GM23338 (cell line): ENCODE data around the gene GNG12. TPM values are rescaled to one million over a fixed set of nuclear protein-coding genes. Genes with fewer than 3 reads are reported as not detected.

Experiments
- ATAC-seq: fragments of 200-7000 bp; cut with Tn5 transposase; 3 replicates; pipeline ENCODE4 v1.9.1; 2020
- DNase-seq: peaks from one replicate; pipeline ENCODE4 v3.0.0-alpha.2; 2015; ENCODE audit warnings: low spot score
- H2AFZ ChIP-seq: fragments of 200-600 bp; sonication (generic); 2 replicates; pipeline ENCODE4 v1.8.0; 2016; ENCODE audit warnings: antibody characterized with exemption, mild to moderate bottlenecking, moderate library complexity
- H3F3A ChIP-seq: fragments of 200-600 bp; sonication (generic); replicated peaks from 2 replicates; pipeline ENCODE4 v1.8.0; 2017; ENCODE audit warnings: antibody characterized with exemption, mixed run types, low read depth
- H3K27ac ChIP-seq: fragments of 200-600 bp; sonication (generic); 2 replicates; pipeline ENCODE4 v1.6.1; 2016; ENCODE audit warnings: low read depth
- H3K27me3 ChIP-seq: fragments of 200-600 bp; sonication (generic); 2 replicates; pipeline ENCODE4 v1.8.0; 2016; ENCODE audit warnings: mild to moderate bottlenecking, mixed run types, moderate library complexity; ENCODE audit not compliant: insufficient read depth
- H3K36me3 ChIP-seq: fragments of 200-600 bp; sonication (generic); 2 replicates; pipeline ENCODE4 v1.8.0; 2016; ENCODE audit warnings: mild to moderate bottlenecking; ENCODE audit not compliant: insufficient read depth
- H3K4me1 ChIP-seq: fragments of 200-600 bp; sonication (generic); 2 replicates; pipeline ENCODE4 v1.8.0; 2016; ENCODE audit warnings: mild to moderate bottlenecking, moderate library complexity; ENCODE audit not compliant: insufficient read depth
- H3K4me2 ChIP-seq: fragments of 200-600 bp; sonication (generic); 2 replicates; pipeline ENCODE4 v1.7.1; 2017; ENCODE audit warnings: mixed run types
- H3K4me3 ChIP-seq: fragments of 200-600 bp; sonication (generic); 2 replicates; pipeline ENCODE4 v1.6.1; 2016; ENCODE audit warnings: mixed run types
- H3K79me2 ChIP-seq: fragments of 200-600 bp; sonication (generic); replicated peaks from 2 replicates; pipeline ENCODE4 v1.8.0; 2017; ENCODE audit warnings: mild to moderate bottlenecking; ENCODE audit not compliant: insufficient read depth
- H3K9me2 ChIP-seq: fragments of 200-600 bp; sonication (generic); 2 replicates; pipeline ENCODE4 v1.8.0; 2017; ENCODE audit not compliant: insufficient read depth
- H4K20me1 ChIP-seq: fragments of 200-600 bp; sonication (generic); replicated peaks from 2 replicates; pipeline ENCODE4 v1.8.0; 2017; ENCODE audit warnings: mild to moderate bottlenecking; ENCODE audit not compliant: insufficient read depth
- H3K27ac Mint-ChIP-seq: 2 replicates; pipeline ENCODE4 v1.8.0; 2020; ENCODE audit warnings: inconsistent platforms, mild to moderate bottlenecking, moderate library complexity, mixed read lengths
- H3K27me3 Mint-ChIP-seq: 3 replicates; pipeline ENCODE4 v1.8.0; 2022; ENCODE audit warnings: low read depth, mild to moderate bottlenecking, moderate library complexity, mixed read lengths, inconsistent platforms; ENCODE audit not compliant: insufficient read depth, poor library complexity
- H3K36me3 Mint-ChIP-seq: 3 replicates; pipeline ENCODE4 v1.8.0; 2021; ENCODE audit warnings: low read depth, mild to moderate bottlenecking, inconsistent platforms, moderate library complexity, mixed read lengths
- H3K4me1 Mint-ChIP-seq: 3 replicates; pipeline ENCODE4 v1.8.0; 2020; ENCODE audit warnings: mild to moderate bottlenecking, inconsistent platforms, mixed read lengths
- H3K4me3 Mint-ChIP-seq: 3 replicates; pipeline ENCODE4 v1.8.0; 2021; ENCODE audit warnings: moderate library complexity, mild to moderate bottlenecking, inconsistent platforms, mixed read lengths
- H3K9me3 Mint-ChIP-seq: 3 replicates; pipeline ENCODE4 v1.8.0; 2020; ENCODE audit warnings: moderate library complexity, mild to moderate bottlenecking, inconsistent platforms, mixed read lengths
- CREB1 ChIP-seq: fragments of 250-450 bp; sonication (Bioruptor Pico); IDR thresholded peaks from 2 replicates; pipeline ENCODE4 v1.5.0; 2020; ENCODE audit warnings: low read depth, mild to moderate bottlenecking, moderate library complexity
- ETS1 ChIP-seq: IDR thresholded peaks from 2 replicates; pipeline ENCODE4 v1.6.1; 2016; ENCODE audit warnings: antibody characterized with exemption
- EZH2 ChIP-seq: fragments of 200-600 bp; sonication (generic); IDR thresholded peaks from one replicate; pipeline ENCODE4 v1.8.0; 2017; ENCODE audit warnings: antibody characterized with exemption, mild to moderate bottlenecking, low read depth; ENCODE audit not compliant: unreplicated experiment
- EZH2phosphoT487 ChIP-seq: fragments of 200-600 bp; sonication (generic); IDR thresholded peaks from one replicate; pipeline ENCODE4 v1.8.1; 2018; ENCODE audit warnings: antibody characterized with exemption; ENCODE audit not compliant: unreplicated experiment
- JUNB ChIP-seq: IDR thresholded peaks from one replicate; pipeline ENCODE4 v1.6.1; 2016; ENCODE audit warnings: antibody characterized with exemption; ENCODE audit not compliant: unreplicated experiment
- NANOG ChIP-seq: IDR thresholded peaks from 2 replicates; pipeline ENCODE4 v1.6.1; 2016; ENCODE audit warnings: antibody characterized with exemption, borderline replicate concordance
- POLR2AphosphoS5 ChIP-seq: IDR thresholded peaks from 2 replicates; pipeline ENCODE4 v1.6.1; 2016; ENCODE audit warnings: antibody characterized with exemption, low read depth
- REST ChIP-seq: IDR thresholded peaks from one replicate; pipeline ENCODE4 v1.6.1; 2018; ENCODE audit warnings: antibody characterized with exemption; ENCODE audit not compliant: unreplicated experiment
- STAT1 ChIP-seq: IDR thresholded peaks from one replicate; pipeline ENCODE4 v1.6.1; 2016; ENCODE audit warnings: antibody characterized with exemption; ENCODE audit not compliant: unreplicated experiment
- ZNF114 ChIP-seq: fragments of 250-450 bp; sonication (Bioruptor Pico); IDR thresholded peaks from 2 replicates; pipeline ENCODE4 v1.5.0; 2020; ENCODE audit warnings: mild to moderate bottlenecking, moderate library complexity
- ZNF462 ChIP-seq: fragments of 250-450 bp; sonication (Bioruptor Pico); IDR thresholded peaks from 2 replicates; pipeline ENCODE4 v1.5.0; 2020; ENCODE audit warnings: mild to moderate bottlenecking, moderate library complexity
- polyA plus RNA-seq: library from polyadenylated mRNA; unstranded; fragments of >200 nt; fragmentation: Nextera tagmentation; extraction: Ambion mirVana; gene quantifications from 2 replicates; pipeline ENCODE4 v1.2.1, GENCODE V29; 2016
- total RNA-seq: library from RNA; depleted of rRNA; stranded (reverse); fragments of >200 nt; shearing (Covaris generic); gene quantifications from 2 replicates; pipeline ENCODE4 v1.2.3, GENCODE V29; 2014

The GNG12 gene
- total and polyA plus RNA-seq, 2 experiments from 2014 or later: 13.4 to 33.0 TPM

GRCh38 chr1:67680486-67680885 lies 152.8 kb downstream of the GNG12 start:
- DNase-seq: no peak
- H3K4me2 ChIP-seq: no peak overlapping the region
- H3K9me2 ChIP-seq: no peaks in the 10 kb centered on the region
- TF ChIP-seq ZNF114 (CRISPR knock-in tag) (no peak), CREB1 (CRISPR knock-in tag) (no peak), STAT1 (no peak)
- Mint-ChIP-seq H3K4me3 (no peak overlapping the region), H3K9me3 (no peaks in the 10 kb centered on the region; the same call in 2 of the 3 replicates), H3K27me3 (peaks cover 9% of the 10 kb centered on the region), H3K27ac (no peak overlapping the region), H3K4me1 (peaks cover 14% of the 10 kb centered on the region), H3K36me3 (no peaks in the 10 kb centered on the region; the same call in 2 of the 3 replicates)
- peaks cover 10% of the 10 kb centered on the region; the same call in 1 of the 2 replicates for H3K4me1 ChIP-seq
- ATAC-seq: no peak
- H2AFZ ChIP-seq: no peak overlapping the region
- H3F3A ChIP-seq: 0 out of 2 replicates have a peak, but pooled peaks cover 2% of the 10 kb centered on the region
- H3K27me3 ChIP-seq: no peaks in the 10 kb centered on the region
- H3K4me3 ChIP-seq: no peak overlapping the region
- H3K36me3 ChIP-seq: no peaks in the 10 kb centered on the region
- H4K20me1 ChIP-seq: no peaks in the 10 kb centered on the region
- no peak overlapping the region for H3K27ac ChIP-seq
- no peaks in the 10 kb centered on the region for H3K79me2 ChIP-seq

GRCh38 chr1:67679691-67680090 lies 153.6 kb downstream of the GNG12 start:
- no peaks in the 10 kb centered on the region for H4K20me1 ChIP-seq
- H3K4me1 Mint-ChIP-seq: peaks cover 15% of the 10 kb centered on the region
- no peak for ATAC-seq
- TF ChIP-seq JUNB (no peak), STAT1 (no peak), REST (no peak), NANOG (no peak), ZNF462 (no peak), POLR2AphosphoS5 (no peak), CREB1 (CRISPR knock-in tag) (no peak), ETS1 (no peak), ZNF114 (CRISPR knock-in tag) (no peak), EZH2 (no peak), EZH2phosphoT487 (no peak)

More at GRCh38 chr1:67679691-67680090, 153.6 kb downstream of the GNG12 start:
- H3K36me3 Mint-ChIP-seq: no peaks in the 10 kb centered on the region; the same call in 2 of the 3 replicates
- H3K9me3 Mint-ChIP-seq: no peaks in the 10 kb centered on the region; the same call in 2 of the 3 replicates
- Histone ChIP-seq H3K9me2 (no peaks in the 10 kb centered on the region), H2AFZ (no peak overlapping the region), H3K4me2 (no peak overlapping the region), H3K27ac (no peak overlapping the region), H3F3A (no peaks in the 10 kb centered on the region), H3K36me3 (no peaks in the 10 kb centered on the region), H3K27me3 (no peaks in the 10 kb centered on the region), H3K4me1 (peaks cover 13% of the 10 kb centered on the region; the same call in 1 of the 2 replicates), H3K4me3 (no peak overlapping the region), H3K79me2 (no peaks in the 10 kb centered on the region)
- no peak overlapping the region for H3K27ac Mint-ChIP-seq
- peaks cover 4% of the 10 kb centered on the region for H3K27me3 Mint-ChIP-seq
- no peak for DNase-seq
- no peak overlapping the region for H3K4me3 Mint-ChIP-seq
